Transverse colon (tissue), 3 donors: ENCODE results near the gene ORC1.

ENCODE experiments used
- EP300 ChIP-seq: sonication (generic); formaldehyde crosslinking; IDR thresholded peaks from one replicate; pipeline ENCODE4 v1.6.1; 2017; ENCODE audit warnings: antibody characterized with exemption, low read depth
- POLR2AphosphoS5 ChIP-seq, 3 donors: sonication (generic); formaldehyde crosslinking; IDR thresholded peaks; one replicate each; pipeline ENCODE4 v1.6.1; 2016; ENCODE audit warnings: antibody characterized with exemption in 3 of 3

DNA sequence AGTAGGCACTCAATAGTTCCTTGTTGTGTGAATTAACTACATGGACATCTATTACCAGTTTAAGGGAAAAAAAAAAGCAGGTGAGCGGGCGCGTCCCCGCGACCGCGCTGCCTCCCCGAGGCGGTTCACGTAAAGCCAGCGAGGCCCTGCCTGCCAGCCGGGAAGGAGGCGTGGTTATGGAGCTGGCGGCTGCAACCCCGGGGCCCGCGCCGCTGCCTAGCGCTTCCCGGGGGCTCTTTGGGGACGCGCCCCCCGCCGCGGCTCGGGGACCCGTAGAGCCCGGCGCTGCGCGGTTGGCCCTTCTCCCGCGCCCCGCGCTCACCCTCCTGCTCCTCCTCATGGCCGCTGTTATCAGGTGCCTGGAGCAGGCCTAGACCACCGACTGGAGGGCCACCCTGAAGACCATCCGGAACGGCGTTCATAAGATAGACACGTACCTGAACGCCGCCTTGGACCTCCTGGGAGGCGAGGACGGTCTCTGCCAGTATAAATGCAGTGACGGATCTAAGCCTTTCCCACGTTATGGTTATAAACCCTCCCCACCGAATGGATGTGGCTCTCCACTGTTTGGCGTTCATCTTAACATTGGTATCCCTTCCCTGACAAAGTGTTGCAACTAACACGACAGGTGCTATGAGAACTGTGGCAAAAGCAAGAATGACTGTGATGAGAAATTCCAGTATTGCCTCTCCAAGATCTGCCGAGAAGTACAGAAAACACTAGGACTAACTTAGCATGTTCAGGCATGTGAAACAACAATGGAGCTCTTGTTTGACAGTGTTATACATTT lies 35.6 kb downstream of the ORC1 start:
- no peak for TF ChIP-seq EP300
- TF ChIP-seq POLR2AphosphoS5 (IDR thresholded peaks at IDR 0.05) = peak in 2 of 3 donors; percentile 7 to 9
